GM19351 (cell line): ENCODE data around the gene EML1.

Source experiments
- ATAC-seq: cut with Tn5 transposase; IDR thresholded peaks from one replicate; pipeline ENCODE4 v1.9.1; 2021; ENCODE audit warnings: mild to moderate bottlenecking, moderate library complexity; ENCODE audit not compliant: unreplicated experiment

Gene EML1, protein sequence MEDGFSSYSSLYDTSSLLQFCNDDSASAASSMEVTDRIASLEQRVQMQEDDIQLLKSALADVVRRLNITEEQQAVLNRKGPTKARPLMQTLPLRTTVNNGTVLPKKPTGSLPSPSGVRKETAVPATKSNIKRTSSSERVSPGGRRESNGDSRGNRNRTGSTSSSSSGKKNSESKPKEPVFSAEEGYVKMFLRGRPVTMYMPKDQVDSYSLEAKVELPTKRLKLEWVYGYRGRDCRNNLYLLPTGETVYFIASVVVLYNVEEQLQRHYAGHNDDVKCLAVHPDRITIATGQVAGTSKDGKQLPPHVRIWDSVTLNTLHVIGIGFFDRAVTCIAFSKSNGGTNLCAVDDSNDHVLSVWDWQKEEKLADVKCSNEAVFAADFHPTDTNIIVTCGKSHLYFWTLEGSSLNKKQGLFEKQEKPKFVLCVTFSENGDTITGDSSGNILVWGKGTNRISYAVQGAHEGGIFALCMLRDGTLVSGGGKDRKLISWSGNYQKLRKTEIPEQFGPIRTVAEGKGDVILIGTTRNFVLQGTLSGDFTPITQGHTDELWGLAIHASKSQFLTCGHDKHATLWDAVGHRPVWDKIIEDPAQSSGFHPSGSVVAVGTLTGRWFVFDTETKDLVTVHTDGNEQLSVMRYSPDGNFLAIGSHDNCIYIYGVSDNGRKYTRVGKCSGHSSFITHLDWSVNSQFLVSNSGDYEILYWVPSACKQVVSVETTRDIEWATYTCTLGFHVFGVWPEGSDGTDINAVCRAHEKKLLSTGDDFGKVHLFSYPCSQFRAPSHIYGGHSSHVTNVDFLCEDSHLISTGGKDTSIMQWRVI

GRCh38 chr14:99793213-99794150, at the start of gene EML1:
EML1 (plus strand) TSS chr14:99793413; CDS start chr14:99793477, 64 bp downstream.
- ATAC-seq, result peak; percentile 93

- no peak for ATAC-seq
Observed at GRCh38 chr14:99744199-99744872, 48.9 kb upstream of the EML1 start.

DNA sequence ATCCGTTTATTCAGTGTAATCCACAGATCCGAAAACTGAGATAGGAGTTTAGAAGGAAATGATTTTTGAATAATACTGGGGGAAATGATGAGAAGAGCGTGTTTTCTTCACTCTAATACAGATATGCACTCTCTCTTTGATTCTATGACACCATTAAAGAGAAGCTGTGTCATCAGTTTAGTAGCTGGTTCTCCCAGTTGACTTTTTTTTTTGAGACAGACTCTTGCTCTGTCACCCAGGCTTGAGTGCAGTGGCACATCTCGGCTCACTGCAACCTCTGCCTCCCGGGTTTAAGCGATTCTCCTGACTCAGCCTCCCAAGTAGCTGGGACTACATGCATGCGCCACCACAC, 48.4 kb upstream of the EML1 start:
- ATAC-seq, result no peak

DNA sequence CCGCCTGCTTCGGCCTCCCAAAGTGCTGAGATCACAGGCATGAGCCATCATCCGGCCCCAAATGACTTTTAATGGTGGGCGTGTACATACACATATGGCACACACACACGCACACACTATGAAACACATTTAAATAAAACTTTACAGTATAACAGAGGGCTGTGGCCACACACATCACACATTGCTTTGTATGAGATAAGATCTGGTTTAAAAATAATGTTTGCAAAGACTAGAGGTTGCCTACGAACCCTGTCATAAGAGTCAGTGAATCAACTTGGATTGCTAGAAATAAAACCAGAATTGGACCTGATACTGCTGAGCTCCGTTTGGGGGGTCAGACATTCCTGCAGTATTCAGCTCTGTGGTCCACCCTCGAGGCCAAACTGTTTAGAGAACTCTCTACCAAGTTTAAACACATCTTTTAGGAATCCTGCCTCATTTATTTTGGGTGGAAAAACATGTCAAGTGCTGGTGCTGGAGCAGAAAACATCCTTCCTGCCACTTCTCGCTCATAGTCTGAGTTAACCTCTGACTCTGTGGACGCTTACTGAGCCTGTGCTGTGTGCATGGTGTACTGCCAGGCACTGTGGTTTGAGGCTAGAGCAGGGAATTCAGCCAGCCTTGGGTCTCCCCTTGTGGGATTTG, 47.8 kb upstream of the EML1 start:
- no peak for ATAC-seq

- ATAC-seq, result no peak
Observed at GRCh38 chr14:99747167-99747566, 46.0 kb upstream of the EML1 start.

DNA sequence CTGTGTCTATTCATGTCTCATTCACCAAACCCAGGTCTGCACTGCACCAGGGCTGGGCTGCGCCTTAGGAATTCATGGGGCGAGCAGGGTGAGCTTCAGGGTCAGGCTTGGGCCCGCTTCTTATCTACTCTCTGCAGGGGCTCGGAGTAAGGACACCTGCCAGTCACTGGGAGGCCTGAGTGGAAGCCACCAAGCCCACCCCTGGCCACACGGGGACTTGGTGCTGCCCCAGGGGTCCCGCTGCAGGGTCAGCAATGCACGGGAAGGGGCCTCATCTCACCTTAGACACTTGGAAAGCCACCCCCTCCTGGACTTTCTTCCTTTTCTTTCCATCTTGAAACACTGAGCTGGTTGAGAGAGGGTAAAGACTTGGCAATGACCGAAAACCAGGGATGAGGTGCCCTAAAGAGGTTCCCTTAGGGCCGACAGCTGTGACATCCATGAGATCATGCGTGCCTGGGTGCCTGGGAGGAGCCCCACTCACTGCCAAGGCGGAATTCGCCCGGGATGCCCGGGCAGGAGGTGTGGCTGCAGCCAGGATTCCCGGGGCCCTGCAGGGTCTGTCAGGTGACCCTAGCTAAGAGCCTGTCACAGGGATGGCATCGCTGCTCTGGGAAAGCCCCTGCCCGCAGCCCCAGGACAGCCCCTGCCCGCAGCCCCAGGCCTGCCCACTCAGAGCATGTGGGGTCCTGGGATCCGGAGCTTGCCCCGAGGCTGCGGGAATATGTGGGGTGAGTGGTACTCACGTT, 45.5 kb upstream of the EML1 start:
- ATAC-seq, result no peak

DNA sequence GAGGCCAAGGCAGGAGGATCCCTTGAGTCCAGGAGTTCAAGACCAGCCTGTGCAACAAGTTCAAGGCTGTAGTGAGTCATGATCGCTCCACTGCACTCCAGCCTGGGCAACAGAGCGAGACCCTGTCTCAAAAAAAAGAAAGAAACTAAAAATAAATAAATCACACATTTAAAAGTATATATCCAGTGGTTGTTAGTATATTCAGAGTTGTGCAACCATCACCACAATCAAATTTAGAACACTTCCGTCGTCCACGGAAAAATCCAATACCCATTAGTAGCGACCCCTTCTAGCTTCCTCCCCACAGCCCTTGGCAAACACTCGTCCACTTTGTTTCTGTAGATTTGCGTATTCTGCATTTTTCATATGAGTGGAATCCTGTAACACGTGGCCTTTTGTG, 44.7 kb upstream of the EML1 start:
- ATAC-seq, result no peak

- no peak for ATAC-seq
Observed at GRCh38 chr14:99749142-99749541, 44.1 kb upstream of the EML1 start.

GRCh38 chr14:99749763-99750715, 43.2 kb upstream of the EML1 start:
- no peak for ATAC-seq

GRCh38 chr14:99750746-99751450, 42.3 kb upstream of the EML1 start:
- no peak for ATAC-seq

DNA sequence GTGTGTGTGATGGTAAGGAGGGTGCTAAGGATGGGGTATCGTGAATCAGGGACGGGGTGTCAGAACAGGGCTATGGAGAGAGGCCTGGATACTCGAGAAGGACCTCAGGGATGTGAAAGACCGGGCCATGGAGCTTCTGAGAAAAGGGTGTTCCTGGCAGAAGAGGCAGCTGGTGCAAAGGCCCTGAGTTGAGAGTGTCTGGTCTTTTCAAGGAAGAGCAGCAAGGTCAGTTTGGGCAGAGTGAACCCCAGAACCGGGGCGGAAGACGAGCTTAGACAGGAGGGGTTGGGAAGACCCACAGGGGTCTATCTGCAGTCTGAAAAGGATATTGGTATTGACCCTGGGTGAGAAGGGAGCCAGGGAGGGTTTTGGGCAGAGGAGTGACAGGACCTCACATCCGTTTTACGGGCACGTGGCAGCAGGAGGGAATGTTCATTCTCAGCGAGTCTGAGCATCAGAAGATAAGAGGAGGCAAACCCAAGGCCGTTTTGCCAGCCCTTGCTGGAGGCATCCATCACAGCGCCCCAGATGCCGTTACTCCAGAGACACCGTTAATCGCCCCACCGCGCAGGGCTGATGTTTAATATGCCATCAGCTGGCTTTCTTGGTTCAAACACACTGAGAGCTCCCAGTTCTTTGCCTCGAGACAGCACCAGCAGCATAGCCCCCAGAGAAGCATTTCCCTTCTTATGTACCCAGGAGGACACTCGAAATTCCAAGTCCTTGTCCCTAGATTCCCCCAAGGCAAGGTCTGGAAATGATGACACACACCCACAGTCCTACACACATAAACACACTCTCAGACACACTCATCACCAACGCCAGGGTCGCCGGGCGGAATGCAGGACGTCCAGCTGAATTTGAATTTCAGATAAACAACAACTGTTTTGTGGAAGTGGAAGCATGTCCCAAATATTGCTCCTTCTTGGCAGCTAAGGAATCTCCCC, 41.4 kb upstream of the EML1 start:
- no peak for ATAC-seq

GRCh38 chr14:99752486-99753121, 40.6 kb upstream of the EML1 start:
- no peak for ATAC-seq

DNA sequence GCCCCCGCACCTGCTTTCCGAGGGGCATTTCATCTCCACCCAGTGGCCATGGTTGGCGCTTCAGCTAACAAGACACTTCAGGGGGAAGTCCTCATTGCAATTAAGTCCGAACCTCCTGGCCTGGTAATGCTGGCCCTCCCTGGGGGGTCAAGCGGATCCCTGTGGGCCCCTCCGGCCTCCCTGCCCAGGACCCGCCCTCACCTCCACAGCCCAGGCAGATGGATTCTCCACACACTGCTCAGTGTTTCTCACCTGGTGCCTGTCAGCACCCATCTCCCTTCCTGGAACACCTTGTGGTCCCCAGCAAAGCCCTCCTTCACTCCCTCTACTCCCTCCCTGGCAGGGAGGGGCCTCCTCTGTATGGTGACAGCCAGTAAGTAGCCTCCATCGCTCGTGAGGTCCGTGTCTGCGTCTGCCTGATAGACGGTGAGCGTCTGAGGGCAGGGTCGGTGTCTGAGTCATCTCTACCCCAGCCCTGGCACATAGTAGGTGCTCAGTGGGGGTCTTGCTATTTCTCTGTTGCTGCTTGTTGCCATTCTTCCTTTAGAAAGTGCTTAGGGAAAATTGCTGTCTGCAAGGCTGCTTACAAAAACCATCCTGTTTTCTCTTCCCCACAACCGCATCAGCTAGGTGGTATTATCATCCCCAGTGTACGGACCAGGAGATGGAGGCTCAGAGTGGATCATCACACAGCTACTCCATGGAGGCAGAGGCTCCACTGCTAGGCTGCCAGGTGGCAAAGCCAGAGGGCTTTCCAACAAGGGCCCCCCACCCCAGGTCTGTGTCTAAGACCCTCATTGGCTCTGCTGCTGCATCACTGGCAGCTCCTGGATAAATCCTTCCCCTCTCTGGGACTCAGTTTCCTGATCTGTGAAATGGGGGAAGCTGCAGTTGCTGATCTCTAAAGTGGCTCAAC, 39.7 kb upstream of the EML1 start:
- ATAC-seq, result no peak

DNA sequence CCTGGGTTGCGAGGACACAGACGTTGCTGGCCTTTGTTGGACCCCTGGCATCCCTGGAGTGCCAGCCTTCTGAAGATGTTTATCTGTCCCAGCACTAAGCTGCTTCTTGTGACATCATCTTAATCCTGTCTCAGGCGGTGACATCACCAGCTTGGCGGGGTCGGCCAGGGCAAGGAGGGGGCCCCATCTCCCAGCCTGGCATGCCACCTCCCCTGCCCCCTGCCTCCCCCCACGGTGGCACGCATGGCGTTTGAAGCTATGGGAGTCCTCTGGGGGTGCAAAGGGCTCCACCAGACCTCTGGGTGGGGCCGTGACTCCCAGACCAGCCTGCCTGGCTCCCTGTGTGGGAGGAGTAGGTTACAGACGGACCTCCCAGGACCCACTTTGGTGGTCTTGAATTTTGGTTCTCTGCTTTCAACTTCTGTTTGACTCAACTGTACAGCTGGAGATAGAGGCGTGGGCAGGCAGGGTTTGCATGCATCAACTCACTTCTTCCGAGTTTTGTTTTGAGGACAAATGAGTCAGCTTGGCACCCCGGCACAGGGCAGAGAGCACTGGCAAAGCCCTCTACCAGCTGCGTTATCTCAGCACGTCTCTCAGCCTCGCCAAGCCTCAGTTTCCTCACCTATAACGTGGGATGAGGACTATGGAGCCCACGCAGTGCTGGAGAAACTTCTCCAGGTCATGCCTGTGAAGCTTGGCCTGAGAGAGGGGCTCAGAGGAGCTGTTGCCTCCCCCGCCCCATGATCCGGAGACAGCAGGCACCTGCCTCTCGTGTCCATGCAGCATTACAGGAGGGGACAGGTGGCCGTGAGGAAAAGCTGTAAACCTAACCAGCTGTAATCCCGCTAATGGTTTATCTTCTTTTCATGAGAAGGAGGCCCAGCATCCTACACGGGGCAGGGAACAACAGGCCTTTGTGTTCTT, 38.8 kb upstream of the EML1 start:
- no peak for ATAC-seq
